ENCODE results near the gene IMPDH2.

Gene IMPDH2

DNA sequence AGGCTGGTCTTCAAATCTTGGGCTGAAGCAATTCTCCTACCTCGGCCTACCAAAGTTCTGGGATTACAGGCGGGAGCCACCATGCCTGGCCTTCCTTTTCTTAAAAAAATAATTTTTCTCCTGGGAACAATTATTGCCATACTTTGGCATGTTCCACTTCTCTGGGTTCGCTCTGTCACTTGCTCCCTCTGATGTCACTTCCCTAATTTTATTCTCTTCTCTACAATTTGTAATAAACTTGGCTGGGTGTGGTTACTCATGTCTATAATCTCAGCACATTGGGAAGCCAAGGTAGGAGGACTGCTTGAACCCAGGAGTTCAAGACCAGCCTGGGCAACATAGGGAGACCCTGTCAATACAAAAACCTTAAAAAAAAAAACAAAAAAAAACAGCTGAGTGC lies 6.1 kb upstream of the IMPDH2 start:
- H3K27ac ChIP-seq, result no peak overlapping the region
- TF ChIP-seq, protein P1, sequence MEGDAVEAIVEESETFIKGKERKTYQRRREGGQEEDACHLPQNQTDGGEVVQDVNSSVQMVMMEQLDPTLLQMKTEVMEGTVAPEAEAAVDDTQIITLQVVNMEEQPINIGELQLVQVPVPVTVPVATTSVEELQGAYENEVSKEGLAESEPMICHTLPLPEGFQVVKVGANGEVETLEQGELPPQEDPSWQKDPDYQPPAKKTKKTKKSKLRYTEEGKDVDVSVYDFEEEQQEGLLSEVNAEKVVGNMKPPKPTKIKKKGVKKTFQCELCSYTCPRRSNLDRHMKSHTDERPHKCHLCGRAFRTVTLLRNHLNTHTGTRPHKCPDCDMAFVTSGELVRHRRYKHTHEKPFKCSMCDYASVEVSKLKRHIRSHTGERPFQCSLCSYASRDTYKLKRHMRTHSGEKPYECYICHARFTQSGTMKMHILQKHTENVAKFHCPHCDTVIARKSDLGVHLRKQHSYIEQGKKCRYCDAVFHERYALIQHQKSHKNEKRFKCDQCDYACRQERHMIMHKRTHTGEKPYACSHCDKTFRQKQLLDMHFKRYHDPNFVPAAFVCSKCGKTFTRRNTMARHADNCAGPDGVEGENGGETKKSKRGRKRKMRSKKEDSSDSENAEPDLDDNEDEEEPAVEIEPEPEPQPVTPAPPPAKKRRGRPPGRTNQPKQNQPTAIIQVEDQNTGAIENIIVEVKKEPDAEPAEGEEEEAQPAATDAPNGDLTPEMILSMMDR (conservative IDR thresholded peaks at IDR 0.05), result no peak

DNA sequence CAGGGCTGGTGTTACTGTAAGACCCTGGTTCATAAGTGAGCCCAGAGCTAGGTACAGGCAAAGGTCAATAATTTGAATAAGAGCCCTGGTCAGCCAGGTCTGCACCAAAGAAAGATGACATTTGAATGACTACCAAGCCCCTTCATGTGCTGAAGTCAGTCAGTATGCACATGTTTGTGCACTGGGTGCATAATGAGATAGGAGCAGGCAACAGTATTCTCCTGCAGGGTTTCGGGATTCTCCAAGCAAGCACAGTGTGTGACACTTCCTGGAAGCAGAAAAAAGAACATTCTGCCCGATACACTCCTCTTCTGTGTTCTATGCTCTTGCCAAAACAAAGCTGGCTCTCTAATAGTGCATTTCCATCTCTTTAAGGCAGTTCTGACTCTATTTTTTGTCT lies 5.5 kb upstream of the IMPDH2 start:
- H3K27ac ChIP-seq, result no peak overlapping the region
- TF ChIP-seq, protein P1 (conservative IDR thresholded peaks at IDR 0.05), result no peak

- TF ChIP-seq, protein P1 (conservative IDR thresholded peaks at IDR 0.05), result no peak
- H3K27ac ChIP-seq, result no peak overlapping the region
Observed at GRCh38 chr3:49032646-49033304, 3.6 kb upstream of the IMPDH2 start.

DNA sequence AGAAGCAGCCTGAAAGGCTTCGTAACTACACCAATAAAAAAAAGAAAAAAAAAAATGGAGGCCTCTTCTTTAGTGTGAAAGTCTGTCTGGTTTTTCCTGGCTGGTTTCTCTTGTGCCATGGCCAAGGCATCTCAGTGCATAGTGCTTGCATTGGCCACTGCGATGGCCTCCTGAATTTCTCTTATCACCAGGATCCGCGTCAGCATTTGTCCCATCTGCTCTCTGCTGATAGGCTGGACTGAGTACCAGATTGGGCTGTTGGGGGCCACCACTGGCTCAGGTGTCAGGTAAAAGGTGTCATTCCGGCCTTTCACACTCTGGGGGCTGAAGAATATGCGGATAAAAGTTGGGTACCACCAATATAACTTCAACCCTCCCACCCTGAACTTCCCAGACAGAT lies 1.1 kb upstream of the IMPDH2 start:
- TF ChIP-seq, protein P1 (conservative IDR thresholded peaks at IDR 0.05), result no peak
- H3K27ac ChIP-seq, result peak overlapping the region; percentile 99

DNA sequence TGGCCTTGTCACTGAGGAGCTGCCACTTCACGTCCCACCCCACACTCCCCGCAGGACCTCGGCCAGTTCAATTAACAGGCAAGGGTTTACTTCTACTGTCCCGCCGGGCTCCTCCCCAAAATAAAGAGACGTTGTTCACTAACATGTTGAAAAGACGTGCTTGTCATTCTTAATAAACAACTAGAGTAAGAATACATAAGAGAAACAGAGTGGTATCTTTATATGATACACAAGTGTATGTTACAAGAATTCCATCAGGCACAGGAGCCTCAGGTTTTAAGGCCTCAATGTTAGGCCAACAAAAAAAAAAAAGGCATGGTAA lies 326 bp upstream of the IMPDH2 start:
- TF ChIP-seq, protein P1 (conservative IDR thresholded peaks at IDR 0.05), result no peak
- H3K27ac ChIP-seq, result peak overlapping the region; percentile 99

- peak overlapping the region; percentile 99 for H3K27ac ChIP-seq
- TF ChIP-seq, protein P1 (conservative IDR thresholded peaks at IDR 0.05), result no peak
Observed at GRCh38 chr3:49028298-49028672, 913 bp downstream of the IMPDH2 start.

DNA sequence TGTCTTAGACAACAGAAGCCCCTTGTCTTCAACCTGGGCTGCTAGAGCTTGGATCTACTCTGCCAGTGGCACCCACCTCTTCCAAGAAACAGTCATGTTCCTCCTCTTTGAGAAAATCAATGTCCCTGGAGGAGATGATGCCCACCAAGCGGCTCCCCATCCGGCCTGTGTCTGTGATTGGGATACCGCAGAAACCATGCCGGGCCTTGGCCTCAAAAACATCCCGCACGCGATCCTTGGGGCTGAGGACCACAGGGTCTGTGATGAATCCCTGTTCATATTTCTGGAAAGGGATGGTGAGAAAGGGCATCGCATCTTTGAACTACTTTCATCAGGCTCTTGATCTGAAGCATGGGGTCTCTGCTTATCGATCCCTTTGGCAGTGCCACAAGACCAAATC lies 1.6 kb downstream of the IMPDH2 start:
- TF ChIP-seq, protein P1 (conservative IDR thresholded peaks at IDR 0.05), result no peak
- H3K27ac ChIP-seq, result peak overlapping the region; percentile 99
